ENCODE data around the gene RGR. TPM values are rescaled to one million over a fixed set of nuclear protein-coding genes. Genes with fewer than 3 reads are reported as not detected.

The RGR gene
- total RNA-seq, 1 donor from 2014 or later, result 1.9 TPM

GRCh38 chr10:84205853-84206525 is 38.9 kb upstream of the RGR start:
- no peaks in the 10 kb centered on the region for H3F3A ChIP-seq (ENCODE audit: low read depth)
- Mint-ChIP-seq H3K27ac (no peak overlapping the region), H3K9me3 (no peaks in the 10 kb centered on the region), H3K4me3 (no peak overlapping the region), H3K36me3 (no peaks in the 10 kb centered on the region), H3K27me3 (ENCODE audit: insufficient read depth, low read depth) (peaks cover 9% of the 10 kb centered on the region), H3K4me1 (no peaks in the 10 kb centered on the region)
- no peak overlapping the region for H3K4me3 ChIP-seq
- no peak for DNase-seq (ENCODE audit: low spot score)
- H2AFZ ChIP-seq (replicated peaks), result no peak overlapping the region
- no peaks in the 10 kb centered on the region for H4K20me1 ChIP-seq (ENCODE audit: low read depth)
- H3K36me3 ChIP-seq, result no peaks in the 10 kb centered on the region
- no peak overlapping the region for H3K4me2 ChIP-seq
- no peak overlapping the region for H3K27ac ChIP-seq
- H3K4me1 ChIP-seq, result no peaks in the 10 kb centered on the region
- no peak for TF ChIP-seq EZH2 (IDR thresholded peaks at IDR 0.05)
- TF ChIP-seq, protein P1, sequence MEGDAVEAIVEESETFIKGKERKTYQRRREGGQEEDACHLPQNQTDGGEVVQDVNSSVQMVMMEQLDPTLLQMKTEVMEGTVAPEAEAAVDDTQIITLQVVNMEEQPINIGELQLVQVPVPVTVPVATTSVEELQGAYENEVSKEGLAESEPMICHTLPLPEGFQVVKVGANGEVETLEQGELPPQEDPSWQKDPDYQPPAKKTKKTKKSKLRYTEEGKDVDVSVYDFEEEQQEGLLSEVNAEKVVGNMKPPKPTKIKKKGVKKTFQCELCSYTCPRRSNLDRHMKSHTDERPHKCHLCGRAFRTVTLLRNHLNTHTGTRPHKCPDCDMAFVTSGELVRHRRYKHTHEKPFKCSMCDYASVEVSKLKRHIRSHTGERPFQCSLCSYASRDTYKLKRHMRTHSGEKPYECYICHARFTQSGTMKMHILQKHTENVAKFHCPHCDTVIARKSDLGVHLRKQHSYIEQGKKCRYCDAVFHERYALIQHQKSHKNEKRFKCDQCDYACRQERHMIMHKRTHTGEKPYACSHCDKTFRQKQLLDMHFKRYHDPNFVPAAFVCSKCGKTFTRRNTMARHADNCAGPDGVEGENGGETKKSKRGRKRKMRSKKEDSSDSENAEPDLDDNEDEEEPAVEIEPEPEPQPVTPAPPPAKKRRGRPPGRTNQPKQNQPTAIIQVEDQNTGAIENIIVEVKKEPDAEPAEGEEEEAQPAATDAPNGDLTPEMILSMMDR (IDR thresholded peaks at IDR 0.05), result peak; percentile 2
- no peak for TF ChIP-seq EZH2phosphoT487 (IDR thresholded peaks at IDR 0.05)
- no peaks in the 10 kb centered on the region for H3K79me2 ChIP-seq (ENCODE audit: low read depth)
- H3K9me3 ChIP-seq (ENCODE audit: low read depth), result no peaks in the 10 kb centered on the region
- no peak overlapping the region for H3K9ac ChIP-seq
- no peaks in the 10 kb centered on the region for H3K27me3 ChIP-seq

GRCh38 chr10:84208023-84208422 is 36.8 kb upstream of the RGR start:
- H3K9me3 Mint-ChIP-seq, result no peaks in the 10 kb centered on the region
- H4K20me1 ChIP-seq (ENCODE audit: low read depth), result no peaks in the 10 kb centered on the region
- no peaks in the 10 kb centered on the region for H3K36me3 Mint-ChIP-seq
- no peak overlapping the region for H3K4me3 ChIP-seq
- no peak for TF ChIP-seq EZH2phosphoT487 (IDR thresholded peaks at IDR 0.05)
- TF ChIP-seq, protein P1 (IDR thresholded peaks at IDR 0.05), result no peak
- TF ChIP-seq EZH2 (IDR thresholded peaks at IDR 0.05), result no peak
- H3K27me3 Mint-ChIP-seq (ENCODE audit: insufficient read depth, low read depth), result peaks cover 9% of the 10 kb centered on the region
- no peak overlapping the region for H3K4me3 Mint-ChIP-seq
- no peak for DNase-seq (ENCODE audit: low spot score)
- no peaks in the 10 kb centered on the region for H3K27me3 ChIP-seq
- no peaks in the 10 kb centered on the region for H3K9me3 ChIP-seq (ENCODE audit: low read depth)
- H3K27ac ChIP-seq, result no peak overlapping the region
- no peaks in the 10 kb centered on the region for H3K79me2 ChIP-seq (ENCODE audit: low read depth)
- H3K4me1 Mint-ChIP-seq, result no peaks in the 10 kb centered on the region
- H3K36me3 ChIP-seq, result no peaks in the 10 kb centered on the region
- no peak overlapping the region for H3K9ac ChIP-seq
- H2AFZ ChIP-seq (replicated peaks), result no peak overlapping the region
- H3K27ac Mint-ChIP-seq, result no peak overlapping the region
- H3K4me1 ChIP-seq, result no peaks in the 10 kb centered on the region
- no peak overlapping the region for H3K4me2 ChIP-seq
- no peaks in the 10 kb centered on the region for H3F3A ChIP-seq (ENCODE audit: low read depth)

DNA sequence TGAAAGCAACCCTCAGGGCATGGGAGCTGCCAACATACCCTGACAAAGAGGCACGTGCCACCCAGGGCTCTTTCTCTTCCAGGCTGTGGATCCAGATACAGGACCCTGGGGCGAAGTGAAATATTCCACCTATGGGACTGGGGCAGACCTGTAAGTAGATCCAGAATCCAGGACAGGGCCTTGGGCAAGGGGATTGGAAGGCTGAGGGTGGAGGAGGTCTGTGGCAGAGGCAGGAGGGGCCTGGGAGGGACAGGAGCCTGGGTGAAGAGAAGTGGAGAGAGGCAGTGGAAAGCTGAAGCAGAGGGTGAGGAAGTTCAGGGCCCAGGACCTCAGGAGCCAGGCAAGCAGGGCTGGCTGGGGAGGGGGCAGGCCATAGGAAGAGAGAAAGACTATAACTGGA is 33.3 kb upstream of the RGR start:
- no peaks in the 10 kb centered on the region for H3K36me3 Mint-ChIP-seq

More for the DNA sequence above, 33.3 kb upstream of the RGR start:
- no peak overlapping the region for H3K4me3 Mint-ChIP-seq
- no peak for DNase-seq (ENCODE audit: low spot score)
- H3K9ac ChIP-seq, result no peak overlapping the region
- H3K4me1 ChIP-seq, result no peaks in the 10 kb centered on the region
- no peaks in the 10 kb centered on the region for H3K27me3 ChIP-seq
- peaks cover 9% of the 10 kb centered on the region for H3K27me3 Mint-ChIP-seq (ENCODE audit: insufficient read depth, low read depth)
- no peak overlapping the region for H2AFZ ChIP-seq (replicated peaks)
- no peaks in the 10 kb centered on the region for H3K79me2 ChIP-seq (ENCODE audit: low read depth)
- no peak overlapping the region for H3K4me3 ChIP-seq
- no peaks in the 10 kb centered on the region for H3K4me1 Mint-ChIP-seq
- H3K27ac ChIP-seq, result no peak overlapping the region
- no peaks in the 10 kb centered on the region for H4K20me1 ChIP-seq (ENCODE audit: low read depth)
- H3K36me3 ChIP-seq, result no peaks in the 10 kb centered on the region
- no peaks in the 10 kb centered on the region for H3K9me3 Mint-ChIP-seq
- no peaks in the 10 kb centered on the region for H3K9me3 ChIP-seq (ENCODE audit: low read depth)
- H3K4me2 ChIP-seq, result no peak overlapping the region
- H3K27ac Mint-ChIP-seq, result no peak overlapping the region
- TF ChIP-seq, protein P1 (IDR thresholded peaks at IDR 0.05), result no peak
- TF ChIP-seq EZH2 (IDR thresholded peaks at IDR 0.05) (no peak), EZH2phosphoT487 (IDR thresholded peaks at IDR 0.05) (no peak)
- H3F3A ChIP-seq (ENCODE audit: low read depth), result no peaks in the 10 kb centered on the region
